Lung (tissue), 12 donors: Measurements from ENCODE around the gene CACFD1. TPM values are rescaled to one million over a fixed set of nuclear protein-coding genes. Genes with fewer than 3 reads are reported as not detected.

Source experiments
- ATAC-seq: fragments of 200-7000 bp; cut with Tn5 transposase; one replicate; pipeline ENCODE4 v1.9.1; 2020; ENCODE audit warnings: moderate number of reproducible peaks; ENCODE audit not compliant: insufficient read depth, low FRiP score
- DNase-seq, 3 donors: peaks; one replicate each; pipeline ENCODE4 v3.0.0-alpha.2; 2013 to 2017
- H3K27ac ChIP-seq, 2 donors: one replicate each; pipeline ENCODE4 v1.5.1; 2013; ENCODE audit warnings: mild to moderate bottlenecking in 2 of 2, moderate library complexity in 2 of 2, control low read depth in 1 of 2, inconsistent platforms in 1 of 2, low read depth in 1 of 2, low read length in 1 of 2
- H3K27me3 ChIP-seq, 3 donors: one replicate each; pipeline ENCODE4 v1.5.1; 2013; ENCODE audit warnings: low read length in 2 of 3; ENCODE audit not compliant: control insufficient read depth in 3 of 3, insufficient read depth in 3 of 3
- H3K36me3 ChIP-seq, 4 donors: one replicate each; pipeline ENCODE4 v1.5.1; 2013; ENCODE audit warnings: low read length in 4 of 4, mild to moderate bottlenecking in 1 of 4, moderate library complexity in 1 of 4; ENCODE audit not compliant: control insufficient read depth in 4 of 4, insufficient read depth in 4 of 4
- H3K4me1 ChIP-seq, 5 donors: one replicate each; pipeline ENCODE4 v1.5.1; 2013; ENCODE audit warnings: low read length in 5 of 5, mild to moderate bottlenecking in 2 of 5, moderate library complexity in 1 of 5; ENCODE audit not compliant: control insufficient read depth in 5 of 5, insufficient read depth in 5 of 5
- H3K4me3 ChIP-seq: one replicate; pipeline ENCODE4 v1.5.1; 2013; ENCODE audit warnings: mild to moderate bottlenecking, control low read depth, moderate library complexity
- H3K9ac ChIP-seq, 2 donors: one replicate each; pipeline ENCODE4 v1.5.1; 2013; ENCODE audit warnings: low read length in 2 of 2, control low read depth in 1 of 2; ENCODE audit not compliant: insufficient read depth in 1 of 2
- H3K9me3 ChIP-seq, 4 donors: one replicate each; pipeline ENCODE4 v1.5.1; 2013; ENCODE audit warnings: low read length in 3 of 4, mild to moderate bottlenecking in 1 of 4, moderate library complexity in 1 of 4; ENCODE audit not compliant: control insufficient read depth in 4 of 4, insufficient read depth in 3 of 4
- WGBS, 2 donors: extraction: QIAGEN DNeasy Blood & Tissue Kit; methylation state at CpG; one replicate each; pipeline ENCODE4 v1.1.7; 2013; 5-methylcytosine and 5-hydroxymethylcytosine counted together
- polyA plus RNA-seq, 2 donors: library from polyadenylated mRNA; stranded (reverse); fragments of 200-250 nt; gene quantifications; one replicate each; pipeline ENCODE4 v1.2.1, GENCODE V29; 2013
- total RNA-seq, 2 donors: library from RNA; depleted of rRNA in 1 of 2; stranded (reverse); fragments of >200 nt in 1 of 2; gene quantifications; one replicate each; pipeline ENCODE4 v1.2.1, GENCODE V29; 2014 to 2021
- TF ChIP-seq, protein P1 (sequence below): IDR thresholded peaks from 2 replicates; pipeline ENCODE4 v1.5.1; 2012; ENCODE audit warnings: mild to moderate bottlenecking; ENCODE audit errors: control extremely low read depth, extremely low read depth
- donor health status: control.
- donor health status: control.
- donor health status: Bipolar disorder and iron deficiency.
- donor health status: healthy.
- donor health status: DM: yes; HTN: yes; CAD: no.

The CACFD1 gene
- total and polyA plus RNA-seq, 4 donors: 18.7 to 46.1 (median 32.1) TPM

DNA sequence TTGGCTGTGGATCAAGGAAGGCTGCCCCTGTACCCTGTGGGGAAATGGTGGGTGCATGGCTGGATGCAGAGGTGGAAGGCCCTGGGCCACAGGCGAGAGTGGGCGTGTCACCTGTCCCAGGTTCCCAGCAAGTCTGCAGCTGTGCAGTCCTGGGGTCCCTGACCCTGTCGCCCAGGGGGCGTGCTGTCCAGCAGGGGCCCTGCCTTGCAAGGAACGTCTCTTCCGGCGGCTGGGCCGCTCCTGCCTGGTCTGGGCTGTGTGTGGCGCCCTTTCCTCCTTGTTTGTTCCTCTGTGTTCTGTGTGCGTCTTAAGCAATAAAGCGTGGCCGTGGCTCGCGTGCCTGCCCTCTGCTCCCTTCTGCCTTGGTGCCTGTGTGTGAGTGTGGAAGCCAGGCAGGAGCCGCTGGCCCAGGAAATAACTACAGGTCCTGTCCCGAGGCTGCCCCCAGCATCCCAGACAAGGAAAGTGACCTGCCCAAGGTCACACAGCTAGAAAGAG lies 10.7 kb downstream of the CACFD1 start:
- 75 to 80% methylated on average over 16 of the region's 16 CpGs for WGBS, 2 donors

DNA sequence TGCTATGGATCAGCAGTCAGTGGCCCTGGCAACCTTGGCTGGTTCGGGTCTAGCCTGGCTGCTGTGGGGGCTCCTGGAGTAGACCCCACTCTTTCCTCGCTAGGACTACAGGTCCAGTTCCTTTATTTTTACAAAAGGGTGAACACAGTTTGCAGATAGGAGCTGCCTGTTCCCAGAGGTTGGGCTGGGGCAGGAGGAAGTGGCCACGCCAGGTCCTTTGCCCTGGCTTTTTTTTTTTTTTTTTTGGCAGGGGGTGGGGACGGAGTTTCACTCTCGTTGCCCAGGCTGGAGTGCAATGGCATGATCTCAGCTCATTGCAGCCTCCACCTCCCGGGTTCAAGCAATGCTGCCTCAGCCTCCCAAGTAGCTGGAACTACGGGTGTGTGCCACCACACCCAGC lies 11.2 kb downstream of the CACFD1 start:
- H3K36me3 ChIP-seq: peaks cover 0 to 28% (median 0%) of the 10 kb centered on the region in 4 donors
- WGBS, 2 donors: 61 to 62% methylated on average over 7 of the region's 7 CpGs

More for the DNA sequence above, 10.7 kb downstream of the CACFD1 start:
- Histone ChIP-seq H3K4me1 (no peaks in the 10 kb centered on the region), H3K36me3 (peaks cover 0 to 28% (median 0%) of the 10 kb centered on the region in 4 donors), H3K4me3 (no peak overlapping the region), H3K27ac (no peak overlapping the region), H3K9ac (no peak overlapping the region), H3K27me3 (no peaks in the 10 kb centered on the region), H3K9me3 (no peaks in the 10 kb centered on the region)
- TF ChIP-seq, protein P1, sequence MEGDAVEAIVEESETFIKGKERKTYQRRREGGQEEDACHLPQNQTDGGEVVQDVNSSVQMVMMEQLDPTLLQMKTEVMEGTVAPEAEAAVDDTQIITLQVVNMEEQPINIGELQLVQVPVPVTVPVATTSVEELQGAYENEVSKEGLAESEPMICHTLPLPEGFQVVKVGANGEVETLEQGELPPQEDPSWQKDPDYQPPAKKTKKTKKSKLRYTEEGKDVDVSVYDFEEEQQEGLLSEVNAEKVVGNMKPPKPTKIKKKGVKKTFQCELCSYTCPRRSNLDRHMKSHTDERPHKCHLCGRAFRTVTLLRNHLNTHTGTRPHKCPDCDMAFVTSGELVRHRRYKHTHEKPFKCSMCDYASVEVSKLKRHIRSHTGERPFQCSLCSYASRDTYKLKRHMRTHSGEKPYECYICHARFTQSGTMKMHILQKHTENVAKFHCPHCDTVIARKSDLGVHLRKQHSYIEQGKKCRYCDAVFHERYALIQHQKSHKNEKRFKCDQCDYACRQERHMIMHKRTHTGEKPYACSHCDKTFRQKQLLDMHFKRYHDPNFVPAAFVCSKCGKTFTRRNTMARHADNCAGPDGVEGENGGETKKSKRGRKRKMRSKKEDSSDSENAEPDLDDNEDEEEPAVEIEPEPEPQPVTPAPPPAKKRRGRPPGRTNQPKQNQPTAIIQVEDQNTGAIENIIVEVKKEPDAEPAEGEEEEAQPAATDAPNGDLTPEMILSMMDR: no peak
- no peak for ATAC-seq
- DNase-seq: no peak

DNA sequence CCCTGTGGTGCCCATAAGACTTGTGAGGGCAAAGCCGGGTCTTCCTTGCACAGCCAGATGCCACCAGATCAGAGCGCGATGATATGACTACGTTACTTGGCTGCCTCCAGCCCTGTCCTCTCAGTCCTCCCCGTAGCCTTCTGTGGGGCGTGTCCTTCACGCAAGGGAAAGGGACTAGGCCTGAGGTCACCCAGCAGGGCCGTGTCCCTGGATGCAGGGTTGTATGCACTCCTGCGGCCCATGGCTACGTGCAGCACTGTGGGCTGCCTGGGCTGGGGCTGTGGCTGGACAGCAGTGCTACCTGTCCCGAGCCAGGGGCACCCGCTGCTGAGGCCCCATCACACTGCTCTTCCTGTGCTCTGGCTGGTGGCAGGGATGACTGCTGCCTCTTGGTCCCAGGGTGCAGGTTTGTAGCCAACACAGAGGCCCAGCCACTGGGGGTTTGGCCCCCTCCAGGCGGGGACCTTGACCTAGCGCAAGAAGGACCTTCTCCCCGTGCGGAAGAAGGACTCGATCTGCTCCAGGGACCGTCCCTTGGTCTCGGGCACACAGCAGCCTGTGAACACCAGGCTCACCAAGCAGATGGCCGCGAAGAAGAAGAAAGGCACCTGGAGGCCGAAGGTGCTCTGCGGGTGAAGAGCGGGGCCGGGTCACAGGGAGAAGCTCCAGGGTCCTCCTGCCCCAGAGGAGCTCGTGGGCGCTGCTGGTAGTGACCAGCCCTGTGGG lies 11.9 kb downstream of the CACFD1 start:
- no peaks in the 10 kb centered on the region for H3K27me3 ChIP-seq
- no peaks in the 10 kb centered on the region for H3K9me3 ChIP-seq
- TF ChIP-seq, protein P1: no peak
- H3K36me3 ChIP-seq: peaks cover 0 to 28% (median 0%) of the 10 kb centered on the region in 4 donors
- H3K9ac ChIP-seq: no peak overlapping the region
- WGBS, 2 donors: 87 to 91% methylated on average over 27 of the region's 27 CpGs
- peaks cover 0 to under 1% (median 0%) of the 10 kb centered on the region in 5 donors for H3K4me1 ChIP-seq
- no peak overlapping the region for H3K4me3 ChIP-seq
- DNase-seq (no peak), ATAC-seq (no peak)
- H3K27ac ChIP-seq: no peak overlapping the region

More for the DNA sequence above, 11.2 kb downstream of the CACFD1 start:
- ATAC-seq: no peak
- Histone ChIP-seq H3K4me3 (no peak overlapping the region), H3K4me1 (no peaks in the 10 kb centered on the region), H3K27me3 (no peaks in the 10 kb centered on the region), H3K9me3 (no peaks in the 10 kb centered on the region), H3K27ac (no peak overlapping the region), H3K9ac (no peak overlapping the region)
- no peak for DNase-seq
- TF ChIP-seq, protein P1: no peak
